ENCODE results near the gene HS6ST2.
"Not testable (repeated sequence)": the region's sequence is repeated elsewhere in the genome, so short reads cannot be mapped to it uniquely, and the experiment has no call there.

HS6ST2 gene

GRCh38 chrX:132958091-132958703, at the start of gene HS6ST2:
HS6ST2 (minus strand) TSS chrX:132958629.
- DNase-seq: peak in 1 of 56 donors; percentile 0

- DNase-seq: no peak
Measured at GRCh38 chrX:133007458-133007857, 49.0 kb upstream of the HS6ST2 start.

GRCh38 chrX:133005616-133006015, 47.2 kb upstream of the HS6ST2 start:
- DNase-seq: no peak

- DNase-seq: no peak
Measured at GRCh38 chrX:133005042-133005441, 46.6 kb upstream of the HS6ST2 start.

- no peak for DNase-seq
Measured at GRCh38 chrX:132999209-132999608, 40.8 kb upstream of the HS6ST2 start.

- no peak for DNase-seq
Measured at GRCh38 chrX:132990835-132991234, 32.4 kb upstream of the HS6ST2 start.

GRCh38 chrX:132986556-132986955, 28.1 kb upstream of the HS6ST2 start:
- DNase-seq: no peak

- no peak for DNase-seq
Measured at GRCh38 chrX:132984058-132984650, 25.7 kb upstream of the HS6ST2 start.

GRCh38 chrX:132983496-132983895, 25.1 kb upstream of the HS6ST2 start:
- no peak for DNase-seq

- not testable (repeated sequence) for DNase-seq
Measured at GRCh38 chrX:132980035-132980434, 21.6 kb upstream of the HS6ST2 start.

- DNase-seq: no peak
Measured at GRCh38 chrX:132968296-132968949, 10.0 kb upstream of the HS6ST2 start.

- no peak for DNase-seq
Measured at GRCh38 chrX:132967049-132967448, 8.6 kb upstream of the HS6ST2 start.

GRCh38 chrX:132965461-132965860, 7.0 kb upstream of the HS6ST2 start:
- no peak for DNase-seq

- no peak for DNase-seq
Measured at GRCh38 chrX:132961511-132961910, 3.1 kb upstream of the HS6ST2 start.

GRCh38 chrX:132957211-132958090, 978 bp downstream of the HS6ST2 start:
- DNase-seq: peak in 37 of 56 donors; percentile 0 to 76 (median 25)

- DNase-seq: peak in 5 of 56 donors; percentile 14 to 25 (median 16)
Measured at GRCh38 chrX:132956421-132957210, 1.8 kb downstream of the HS6ST2 start.

GRCh38 chrX:132955690-132956089, 2.7 kb downstream of the HS6ST2 start:
- peak in 15 of 56 donors; percentile 1 to 24 (median 5) for DNase-seq

- no peak for DNase-seq
Measured at GRCh38 chrX:132954323-132954722, 4.1 kb downstream of the HS6ST2 start.

- no peak for DNase-seq
Measured at GRCh38 chrX:132953354-132953753, 5.1 kb downstream of the HS6ST2 start.

- no peak for DNase-seq
Measured at GRCh38 chrX:132948648-132949260, 9.7 kb downstream of the HS6ST2 start.
